SK-N-SH (cell line): ENCODE data around the gene CCDC102A. TPM values are rescaled to one million over a fixed set of nuclear protein-coding genes. Genes with fewer than 3 reads are reported as not detected.
A peak's percentile ranks its signal among the peaks of the same experiment; 100 is the strongest.

Experiments used
- CTCF ChIA-PET: fragments of 300-600, 350-600 bp; formaldehyde crosslinking; extraction: SDS; loops from one replicate; lab custom pipeline; 2021; lab: Yijun Ruan, JAX
- POLR2A ChIA-PET: fragments of 350-600 bp; sonication (Branson Sonifier 250); formaldehyde crosslinking; extraction: SDS; loops from one replicate; lab custom pipeline; 2020; ENCODE audit warnings: antibody characterized with exemption, inconsistent platforms; lab: Yijun Ruan, JAX
- DNase-seq: peaks from one replicate; pipeline ENCODE4 v3.0.0; 2012
- H2AFZ ChIP-seq: fragments of 200-600 bp; sonication (generic); 2 replicates; pipeline ENCODE4 v1.8.1; 2016; ENCODE audit warnings: antibody characterized with exemption, mild to moderate bottlenecking, low read depth
- H3F3A ChIP-seq: fragments of 200-600 bp; sonication (generic); replicated peaks from 2 replicates; pipeline ENCODE3; 2016; ENCODE audit warnings: antibody characterized with exemption, mild to moderate bottlenecking; ENCODE audit not compliant: insufficient read depth
- H3K27ac ChIP-seq, 2 experiments: fragments of 200-500 bp in 1 of 2; fragments of 200-600 bp in 1 of 2; sonication (Bioruptor generic) in 1 of 2; sonication (generic), shearing (Covaris generic) in 1 of 2; 2 replicates each; pipeline versions ENCODE4 v1.5.1 to v1.6.1; 2014 to 2016; ENCODE audit warnings: low read depth in 2 of 2, inconsistent platforms in 1 of 2, low read length in 1 of 2, mild to moderate bottlenecking in 1 of 2, mixed read lengths in 1 of 2
- H3K27me3 ChIP-seq: fragments of 200-600 bp; sonication (generic), shearing (Covaris generic); 2 replicates; pipeline ENCODE4 v1.6.1; 2016; ENCODE audit warnings: mixed run types; ENCODE audit not compliant: insufficient read depth
- H3K36me3 ChIP-seq, 2 experiments: fragments of 200-500 bp in 1 of 2; fragments of 200-600 bp in 1 of 2; sonication (Bioruptor generic) in 1 of 2; sonication (generic) in 1 of 2; replicated peaks in 1 of 2; 2 replicates each; pipeline versions ENCODE3 to v1.5.1; 2014 to 2016; ENCODE audit warnings: low read length in 1 of 2, mild to moderate bottlenecking in 1 of 2; ENCODE audit not compliant: insufficient read depth in 2 of 2, control insufficient read depth in 1 of 2
- H3K4me1 ChIP-seq, 2 experiments: fragments of 200-500 bp in 1 of 2; fragments of 200-600 bp in 1 of 2; sonication (Bioruptor generic) in 1 of 2; sonication (generic), shearing (Covaris generic) in 1 of 2; 2 replicates each; pipeline versions ENCODE4 v1.5.1 to v1.6.1; 2014 to 2016; ENCODE audit warnings: low read depth in 1 of 2, low read length in 1 of 2, mixed run types in 1 of 2; ENCODE audit not compliant: insufficient read depth in 2 of 2, control insufficient read depth in 1 of 2
- H3K4me2 ChIP-seq: fragments of 200-600 bp; sonication (generic), shearing (Covaris generic); 2 replicates; pipeline ENCODE4 v1.6.1; 2017; ENCODE audit warnings: mixed run types
- H3K4me3 ChIP-seq, 2 experiments: fragments of 200-500 bp in 1 of 2; fragments of 200-600 bp in 1 of 2; sonication (Bioruptor generic) in 1 of 2; sonication (generic), shearing (Covaris generic) in 1 of 2; 2 replicates each; pipeline versions ENCODE4 v1.5.1 to v1.8.1; 2014 to 2016; ENCODE audit warnings: low read depth in 2 of 2, inconsistent platforms in 1 of 2, low read length in 1 of 2, mild to moderate bottlenecking in 1 of 2, mixed read lengths in 1 of 2, moderate library complexity in 1 of 2
- H3K79me2 ChIP-seq: fragments of 200-600 bp; sonication (generic); 2 replicates; pipeline ENCODE4 v1.8.1; 2017; ENCODE audit warnings: mild to moderate bottlenecking; ENCODE audit not compliant: insufficient read depth
- H3K9ac ChIP-seq: fragments of 200-600 bp; sonication (generic); 2 replicates; pipeline ENCODE4 v1.6.1; 2017; ENCODE audit warnings: mixed run types
- H3K9me2 ChIP-seq: fragments of 200-600 bp; sonication (generic); 2 replicates; pipeline ENCODE4 v1.6.1; 2017; ENCODE audit warnings: mixed run types
- H3K9me3 ChIP-seq: fragments of 200-600 bp; sonication (generic); 2 replicates; pipeline ENCODE4 v1.6.1; 2017; ENCODE audit warnings: mixed run types, mild to moderate bottlenecking, moderate library complexity
- H4K20me1 ChIP-seq: fragments of 200-600 bp; sonication (generic); 2 replicates; pipeline ENCODE4 v1.6.1; 2017; ENCODE audit warnings: mild to moderate bottlenecking, mixed run types; ENCODE audit not compliant: insufficient read depth
- CHD2 ChIP-seq: fragments of 150-350 bp; IDR thresholded peaks from 2 replicates; pipeline ENCODE4 v1.6.1; 2018; ENCODE audit warnings: low read length; ENCODE audit not compliant: partially characterized antibody
- EP300 ChIP-seq, 2 experiments: IDR thresholded peaks; 2 replicates each; pipeline versions ENCODE4 v1.4.0 to v1.6.1; 2012; ENCODE audit warnings: borderline replicate concordance in 1 of 2, low read depth in 1 of 2, low read length in 1 of 2
- EZH2phosphoT487 ChIP-seq: fragments of 200-600 bp; sonication (generic); IDR thresholded peaks from 2 replicates; pipeline ENCODE4 v1.6.1; 2017; ENCODE audit warnings: low read depth, mixed run types, mild to moderate bottlenecking, antibody characterized with exemption, moderate library complexity, borderline replicate concordance
- FOXJ3 ChIP-seq: sonication (generic); formaldehyde crosslinking; IDR thresholded peaks from 2 replicates; pipeline ENCODE4 v1.5.1; 2020; ENCODE audit warnings: mild to moderate bottlenecking, missing genetic modification reagents
- FOXM1 ChIP-seq: IDR thresholded peaks from 2 replicates; pipeline ENCODE4 v1.4.0; 2012; ENCODE audit warnings: low read depth, mild to moderate bottlenecking
- GABPA ChIP-seq: IDR thresholded peaks from 2 replicates; pipeline ENCODE4 v1.4.0; 2012; ENCODE audit warnings: low read depth, mild to moderate bottlenecking
- GATA2 ChIP-seq: sonication (generic); formaldehyde crosslinking; IDR thresholded peaks from 2 replicates; pipeline ENCODE4 v1.5.0; 2020; ENCODE audit warnings: mild to moderate bottlenecking, missing genetic modification reagents
- NFIC ChIP-seq: IDR thresholded peaks from 2 replicates; pipeline ENCODE4 v1.4.0; 2012; ENCODE audit warnings: borderline replicate concordance
- POLR2AphosphoS5 ChIP-seq: IDR thresholded peaks from 2 replicates; pipeline ENCODE4 v1.6.1; 2012; ENCODE audit warnings: low read depth, low read length
- RAD21 ChIP-seq: IDR thresholded peaks from 2 replicates; pipeline ENCODE4 v1.6.1; 2012; ENCODE audit warnings: mild to moderate bottlenecking, low read length
- RCOR1 ChIP-seq: fragments of 150-350 bp; IDR thresholded peaks from 2 replicates; pipeline ENCODE4 v1.6.1; 2017; ENCODE audit warnings: antibody characterized with exemption, low read length
- REST ChIP-seq: IDR thresholded peaks from 2 replicates; pipeline ENCODE4 v1.6.1; 2012; ENCODE audit warnings: mild to moderate bottlenecking, low read depth, low read length, moderate library complexity
- TAF1 ChIP-seq: IDR thresholded peaks from 2 replicates; pipeline ENCODE4 v1.6.1; 2012; ENCODE audit warnings: low read depth, mild to moderate bottlenecking, low read length, moderate library complexity, borderline replicate concordance
- TCF12 ChIP-seq: IDR thresholded peaks from 2 replicates; pipeline ENCODE4 v1.4.0; 2012
- TEAD4 ChIP-seq: IDR thresholded peaks from 2 replicates; pipeline ENCODE4 v1.4.0; 2012; ENCODE audit warnings: mild to moderate bottlenecking, borderline replicate concordance; ENCODE audit not compliant: insufficient read depth
- YY1 ChIP-seq: IDR thresholded peaks from 2 replicates; pipeline ENCODE4 v1.4.0; 2012; ENCODE audit warnings: low read depth, mild to moderate bottlenecking
- WGBS: methylation state at CpG from one replicate; pipeline ENCODE4 v1.1.6; 2017; ENCODE audit warnings: low lambda C conversion rate; 5-methylcytosine and 5-hydroxymethylcytosine counted together
- polyA plus RNA-seq, 3 experiments: library from polyadenylated mRNA; depleted of rRNA; stranded (reverse); fragments of >200 nt; gene quantifications; 2 replicates each; pipeline ENCODE4 v1.2.3, GENCODE V29; 2012
- TF ChIP-seq, protein P1 (sequence below): IDR thresholded peaks from 2 replicates; pipeline ENCODE4; 2012
- TF ChIP-seq, protein P2 (sequence below): IDR thresholded peaks from 2 replicates; pipeline ENCODE4 v1.4.0; 2012; ENCODE audit warnings: low read depth
- TF ChIP-seq, protein P3 (sequence below): fragments of 150-350 bp; IDR thresholded peaks from 2 replicates; pipeline ENCODE4 v1.6.1; 2017; ENCODE audit warnings: antibody characterized with exemption, low read length, low read depth, borderline replicate concordance

The CCDC102A gene
- polyA plus RNA-seq, 1 of the 3 experiments (the other 2 are of a cell fraction): 26.2 TPM

- TF ChIP-seq, protein P1, sequence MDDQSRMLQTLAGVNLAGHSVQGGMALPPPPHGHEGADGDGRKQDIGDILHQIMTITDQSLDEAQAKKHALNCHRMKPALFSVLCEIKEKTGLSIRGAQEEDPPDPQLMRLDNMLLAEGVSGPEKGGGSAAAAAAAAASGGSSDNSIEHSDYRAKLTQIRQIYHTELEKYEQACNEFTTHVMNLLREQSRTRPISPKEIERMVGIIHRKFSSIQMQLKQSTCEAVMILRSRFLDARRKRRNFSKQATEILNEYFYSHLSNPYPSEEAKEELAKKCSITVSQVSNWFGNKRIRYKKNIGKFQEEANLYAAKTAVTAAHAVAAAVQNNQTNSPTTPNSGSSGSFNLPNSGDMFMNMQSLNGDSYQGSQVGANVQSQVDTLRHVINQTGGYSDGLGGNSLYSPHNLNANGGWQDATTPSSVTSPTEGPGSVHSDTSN: no peak
- TF ChIP-seq TEAD4 (no peak), RCOR1 (no peak), TCF12 (no peak), TAF1 (no peak), CHD2 (no peak), YY1 (no peak), NFIC (no peak), FOXM1 (no peak), EP300 (IDR thresholded peaks at IDR 0.05; ENCODE audit: borderline replicate concordance in 1 of 2, low read depth in 1 of 2, low read length in 1 of 2) (no peak), RAD21 (no peak), EZH2phosphoT487 (no peak), GATA2 (CRISPR knock-in tag) (no peak), FOXJ3 (no peak)
- TF ChIP-seq, protein P2, sequence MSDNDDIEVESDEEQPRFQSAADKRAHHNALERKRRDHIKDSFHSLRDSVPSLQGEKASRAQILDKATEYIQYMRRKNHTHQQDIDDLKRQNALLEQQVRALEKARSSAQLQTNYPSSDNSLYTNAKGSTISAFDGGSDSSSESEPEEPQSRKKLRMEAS: no peak
- Histone ChIP-seq H3K36me3 (no peaks in the 10 kb centered on the region), H3K27ac (no peak overlapping the region), H3K9ac (no peak overlapping the region), H3K27me3 (no peaks in the 10 kb centered on the region; the same call in 1 of the 2 replicates), H2AFZ (no peak overlapping the region), H3K4me1 (peaks cover 0 to 5% of the 10 kb centered on the region in 2 experiments; a peak in 1 of 4 replicates), H3K9me3 (no peaks in the 10 kb centered on the region), H3K4me2 (no peak overlapping the region), H3K9me2 (no peaks in the 10 kb centered on the region), H4K20me1 (no peaks in the 10 kb centered on the region), H3K4me3 (no peak overlapping the region), H3F3A (peaks cover 4% of the 10 kb centered on the region), H3K79me2 (no peaks in the 10 kb centered on the region)
- 84% methylated on average over 10 of the region's 12 CpGs for WGBS
- peak; percentile 10 for DNase-seq
- ChIA-PET CTCF (interaction anchor here (0.5 to 1.0 kb wide), 4 partner anchors 9 to 692 kb away, joined by 3 to 6 read pairs (median 4); no protein-coding TSS in a partner anchor), POLR2A (no interaction called here)
Measured at GRCh38 chr16:57540906-57541753, 4.8 kb upstream of the CCDC102A start.

GRCh38 chr16:57540387-57540786, 4.0 kb upstream of the CCDC102A start:
- no peaks in the 10 kb centered on the region for H3K36me3 ChIP-seq
- CTCF ChIA-PET: interaction anchor here (0.5 to 1.0 kb wide), 2 partner anchors 36 to 691 kb away, joined by 3 to 6 read pairs; no protein-coding TSS in a partner anchor
- TF ChIP-seq, protein P3, sequence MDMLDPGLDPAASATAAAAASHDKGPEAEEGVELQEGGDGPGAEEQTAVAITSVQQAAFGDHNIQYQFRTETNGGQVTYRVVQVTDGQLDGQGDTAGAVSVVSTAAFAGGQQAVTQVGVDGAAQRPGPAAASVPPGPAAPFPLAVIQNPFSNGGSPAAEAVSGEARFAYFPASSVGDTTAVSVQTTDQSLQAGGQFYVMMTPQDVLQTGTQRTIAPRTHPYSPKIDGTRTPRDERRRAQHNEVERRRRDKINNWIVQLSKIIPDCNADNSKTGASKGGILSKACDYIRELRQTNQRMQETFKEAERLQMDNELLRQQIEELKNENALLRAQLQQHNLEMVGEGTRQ: no peak
- TF ChIP-seq TAF1 (no peak), CHD2 (no peak), REST (no peak), GABPA (no peak), POLR2AphosphoS5 (no peak), RCOR1 (no peak)

More at GRCh38 chr16:57540387-57540786, 4.0 kb upstream of the CCDC102A start:
- Histone ChIP-seq H3K4me3 (no peak overlapping the region), H3K9me3 (no peaks in the 10 kb centered on the region), H3K27me3 (no peaks in the 10 kb centered on the region), H3K4me2 (no peak overlapping the region), H3K27ac (no peak overlapping the region), H4K20me1 (no peaks in the 10 kb centered on the region), H3K4me1 (peaks cover 0 to 7% of the 10 kb centered on the region in 2 experiments; a peak in 1 of 4 replicates), H3K9ac (no peak overlapping the region), H3K9me2 (no peaks in the 10 kb centered on the region), H3K79me2 (no peaks in the 10 kb centered on the region), H3F3A (peaks cover 4% of the 10 kb centered on the region), H2AFZ (no peak overlapping the region)
- POLR2A ChIA-PET: no interaction called here
- WGBS: 73% methylated on average over 2 of the region's 2 CpGs
- no peak for DNase-seq
